Mucosa of descending colon (tissue), 3 donors: ENCODE results near the gene PNPLA2. TPM values are rescaled to one million over a fixed set of nuclear protein-coding genes. Genes with fewer than 3 reads are reported as not detected.

Experiments
- ATAC-seq: fragments of 200-7000 bp; cut with Tn5 transposase; one replicate; pipeline ENCODE4 v1.9.1; 2020; ENCODE audit warnings: mild to moderate bottlenecking, moderate library complexity
- DNase-seq, 3 donors: peaks; one replicate each; pipeline ENCODE4 v3.0.0-alpha.2; 2020
- H3K36me3 ChIP-seq: fragments of 200-600 bp; one replicate; pipeline ENCODE4 v1.8.0; 2021; ENCODE audit warnings: low read depth, mild to moderate bottlenecking
- H3K4me1 ChIP-seq: fragments of 200-600 bp; one replicate; pipeline ENCODE4 v1.8.0; 2021; ENCODE audit warnings: low read depth, mild to moderate bottlenecking
- H3K4me3 ChIP-seq: fragments of 200-600 bp; one replicate; pipeline ENCODE4 v1.8.0; 2021; ENCODE audit warnings: mild to moderate bottlenecking
- H3K9me3 ChIP-seq: fragments of 200-600 bp; one replicate; pipeline ENCODE4 v1.8.0; 2021; ENCODE audit warnings: mild to moderate bottlenecking
- intact Hi-C, 2 donors: fragments of 100-400 bp; cut with DNase I in 1 of 2; cut with micrococcal nuclease in 1 of 2; formaldehyde crosslinking; loops; one replicate each; pipeline versions ENCODE4 v1.11.0 to v1.11.1; 2022; cut with DNase I, micrococcal nuclease
- total RNA-seq, 3 donors: library from RNA; stranded (reverse); fragmentation: NEBNext Ultra II Directional in 2 of 3; extraction: Animal tissue kit (Norgen Biotek cat#: 25700) in 2 of 3; gene quantifications; one replicate each; pipeline versions ENCODE4 v1.2.1 to v1.2.4, GENCODE V29; 2021 to 2023
- TF ChIP-seq, protein P1 (sequence below): fragments of 200-600 bp; IDR thresholded peaks from one replicate; pipeline ENCODE4 v1.8.0; 2022; ENCODE audit warnings: antibody characterized with exemption, mild to moderate bottlenecking
- donor health status: DM: no; HTN: no; CAD: no; lungs with moderate emphysema.
- donor health status: DM: no; HTN: no; CAD: no.
- donor health status: DM: no; HTN: yes; CAD: no.

PNPLA2 gene
- total RNA-seq, 3 donors from 2014 or later: 138 to 253 (median 167) TPM

DNA sequence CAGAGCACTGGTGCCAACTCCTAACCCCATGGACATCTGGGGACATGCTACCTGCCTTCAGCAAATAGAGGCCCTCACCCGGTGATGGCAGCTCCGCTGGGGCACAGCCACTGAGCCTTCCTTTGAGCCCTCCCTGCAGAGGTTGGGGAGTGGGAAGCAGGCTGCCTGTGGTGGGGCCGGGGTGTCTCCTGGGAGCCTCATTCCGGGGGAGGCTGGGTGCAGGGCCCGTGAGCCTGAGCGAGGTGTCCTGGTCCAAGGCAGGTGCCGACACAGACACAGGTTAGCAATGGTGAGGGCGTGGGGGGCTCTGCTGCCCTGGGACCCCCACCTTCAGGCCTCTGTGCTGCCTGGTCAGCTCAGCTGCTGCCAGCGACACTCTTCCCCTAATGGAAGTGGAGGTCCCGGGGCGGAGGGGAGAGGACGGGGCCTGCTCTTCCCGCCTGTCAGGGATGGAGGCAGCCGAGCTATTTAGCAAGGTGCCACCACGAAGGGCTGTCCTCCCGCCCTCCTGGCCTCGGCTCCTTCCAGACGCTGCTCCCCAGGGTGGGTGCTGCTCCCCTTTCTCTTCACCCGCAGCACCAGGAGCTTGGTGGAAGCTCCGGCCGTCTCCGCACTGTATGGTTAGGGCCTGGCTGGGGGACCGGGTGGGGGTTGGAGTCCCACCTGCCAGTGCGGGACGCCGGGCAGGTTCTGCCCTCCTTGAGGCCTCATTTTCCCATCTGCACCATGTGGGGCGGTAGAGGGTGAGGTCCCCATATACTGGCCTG is 35.2 kb downstream of the PNPLA2 start:
- intact Hi-C loops: no loop called here
- ATAC-seq (no peak), DNase-seq (no peak)
- TF ChIP-seq, protein P1, sequence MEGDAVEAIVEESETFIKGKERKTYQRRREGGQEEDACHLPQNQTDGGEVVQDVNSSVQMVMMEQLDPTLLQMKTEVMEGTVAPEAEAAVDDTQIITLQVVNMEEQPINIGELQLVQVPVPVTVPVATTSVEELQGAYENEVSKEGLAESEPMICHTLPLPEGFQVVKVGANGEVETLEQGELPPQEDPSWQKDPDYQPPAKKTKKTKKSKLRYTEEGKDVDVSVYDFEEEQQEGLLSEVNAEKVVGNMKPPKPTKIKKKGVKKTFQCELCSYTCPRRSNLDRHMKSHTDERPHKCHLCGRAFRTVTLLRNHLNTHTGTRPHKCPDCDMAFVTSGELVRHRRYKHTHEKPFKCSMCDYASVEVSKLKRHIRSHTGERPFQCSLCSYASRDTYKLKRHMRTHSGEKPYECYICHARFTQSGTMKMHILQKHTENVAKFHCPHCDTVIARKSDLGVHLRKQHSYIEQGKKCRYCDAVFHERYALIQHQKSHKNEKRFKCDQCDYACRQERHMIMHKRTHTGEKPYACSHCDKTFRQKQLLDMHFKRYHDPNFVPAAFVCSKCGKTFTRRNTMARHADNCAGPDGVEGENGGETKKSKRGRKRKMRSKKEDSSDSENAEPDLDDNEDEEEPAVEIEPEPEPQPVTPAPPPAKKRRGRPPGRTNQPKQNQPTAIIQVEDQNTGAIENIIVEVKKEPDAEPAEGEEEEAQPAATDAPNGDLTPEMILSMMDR: no peak
- Histone ChIP-seq H3K36me3 (no peaks in the 10 kb centered on the region), H3K4me3 (no peak overlapping the region), H3K9me3 (no peaks in the 10 kb centered on the region), H3K4me1 (peaks cover 9% of the 10 kb centered on the region)

DNA sequence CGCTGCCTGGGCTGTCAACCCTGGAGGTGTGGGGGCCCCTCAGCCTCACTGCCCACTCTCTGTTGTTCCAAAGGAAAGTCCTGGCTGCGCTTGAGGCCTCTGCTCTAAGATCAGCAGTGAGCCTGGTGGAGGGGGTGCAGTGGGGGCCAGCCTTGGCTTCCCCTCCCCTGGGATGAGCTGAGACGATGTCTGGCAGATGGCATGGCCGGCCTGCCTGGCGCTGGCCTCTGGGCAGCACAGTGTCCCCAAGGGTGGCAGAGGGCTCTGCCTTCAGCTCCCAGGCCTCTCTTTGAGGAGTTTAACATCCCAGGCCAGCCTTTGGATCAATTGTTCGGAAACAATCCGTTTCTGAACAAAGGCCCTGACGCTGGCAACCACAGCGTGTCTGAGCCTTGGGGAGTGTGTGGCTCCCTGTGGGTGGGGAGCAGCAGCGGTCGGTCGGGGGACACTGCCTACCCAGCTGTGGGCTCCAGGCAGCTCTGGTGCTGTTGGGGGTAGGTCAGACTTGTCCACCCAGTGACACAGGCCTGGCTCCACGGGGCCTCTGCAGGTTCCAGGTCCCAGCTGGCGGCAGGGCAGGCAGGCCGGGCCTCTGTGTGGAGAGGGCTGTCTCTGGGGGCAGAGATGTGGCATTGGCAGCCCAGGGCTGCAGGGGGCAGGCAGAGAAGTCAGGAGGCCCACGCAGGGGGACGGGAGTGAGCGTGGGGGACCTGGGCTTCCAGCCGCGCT is 36.1 kb downstream of the PNPLA2 start:
- no peak for DNase-seq
- no peak for ATAC-seq
- Histone ChIP-seq H3K36me3 (no peaks in the 10 kb centered on the region), H3K4me3 (no peak overlapping the region), H3K9me3 (no peaks in the 10 kb centered on the region), H3K4me1 (peaks cover 10% of the 10 kb centered on the region)
- intact Hi-C loops: no loop called here
- TF ChIP-seq, protein P1: no peak

DNA sequence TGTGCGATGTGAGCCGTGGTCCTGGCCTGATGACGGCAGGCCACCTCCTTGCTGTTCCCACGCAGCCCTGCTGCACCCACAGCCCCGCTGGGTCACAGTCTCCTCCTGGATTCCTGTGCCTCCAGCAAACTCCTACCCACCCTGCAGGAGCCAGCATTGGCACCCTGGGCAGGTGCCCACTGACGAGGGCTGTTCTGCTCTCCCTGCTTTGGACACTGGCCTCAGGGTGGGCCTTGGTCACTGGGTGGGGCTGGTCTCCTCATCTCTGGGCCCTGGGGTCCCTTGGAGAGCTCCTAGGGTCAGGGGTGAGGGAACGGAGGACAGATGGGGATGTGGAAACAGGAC is 36.6 kb downstream of the PNPLA2 start:
- intact Hi-C loops: no loop called here
- H3K36me3 ChIP-seq: no peaks in the 10 kb centered on the region
- H3K4me3 ChIP-seq: no peak overlapping the region
- DNase-seq (no peak), ATAC-seq (no peak)
- TF ChIP-seq, protein P1: no peak
- H3K9me3 ChIP-seq: no peaks in the 10 kb centered on the region
- H3K4me1 ChIP-seq: peaks cover 7% of the 10 kb centered on the region

DNA sequence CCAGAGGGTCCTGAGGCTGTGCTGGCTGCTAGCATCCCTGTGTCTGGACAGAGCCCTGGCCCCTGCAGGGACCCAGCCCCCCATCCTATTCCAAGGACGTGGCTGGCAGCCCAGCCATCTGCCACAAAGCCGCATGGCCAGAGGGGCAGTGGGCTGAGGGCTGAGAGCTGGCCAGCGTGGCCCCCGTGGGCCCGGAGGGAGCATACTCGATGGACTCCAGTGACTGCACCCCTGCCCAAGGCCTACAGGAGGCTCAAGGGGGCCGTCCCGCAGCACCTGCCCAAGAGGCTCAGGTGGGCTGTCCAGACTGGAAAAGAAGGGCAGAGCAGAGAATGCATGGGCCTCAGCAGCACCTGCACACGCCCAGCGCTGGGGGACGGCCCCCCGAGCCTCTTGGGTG is 37.1 kb downstream of the PNPLA2 start:
- Histone ChIP-seq H3K36me3 (no peaks in the 10 kb centered on the region), H3K4me3 (no peak overlapping the region), H3K9me3 (no peaks in the 10 kb centered on the region), H3K4me1 (peaks cover 7% of the 10 kb centered on the region)
- TF ChIP-seq, protein P1: no peak
- ATAC-seq (no peak), DNase-seq (no peak)
- intact Hi-C loops: no loop called here

DNA sequence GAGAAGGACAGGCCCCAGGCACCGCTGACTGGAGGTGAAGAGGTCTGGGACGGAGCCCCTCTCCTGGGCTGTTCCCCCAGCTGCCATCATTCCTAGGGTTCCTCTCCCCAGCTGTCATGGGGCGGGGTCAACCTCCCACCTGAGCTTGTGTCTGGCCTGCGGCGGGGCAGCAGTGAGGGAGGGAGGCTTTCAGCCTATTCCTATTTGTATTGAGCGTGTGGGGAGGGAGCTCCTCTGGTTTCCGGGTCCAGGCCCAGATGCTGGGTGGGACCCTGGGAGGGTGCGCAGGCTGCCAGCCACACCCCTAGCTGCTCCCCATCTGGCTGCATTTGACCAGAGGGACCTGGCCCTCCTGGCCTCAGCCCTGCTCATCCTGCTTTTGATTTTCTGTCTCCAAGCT is 37.7 kb downstream of the PNPLA2 start:
- Histone ChIP-seq H3K4me1 (peaks cover 7% of the 10 kb centered on the region), H3K4me3 (no peak overlapping the region), H3K36me3 (no peaks in the 10 kb centered on the region), H3K9me3 (no peaks in the 10 kb centered on the region)
- TF ChIP-seq, protein P1: no peak
- intact Hi-C loops: no loop called here
- ATAC-seq (peak; percentile 40), DNase-seq (no peak)
